HG03060 (cell line): ENCODE results near the gene FKBP9.
"Not testable (repeated sequence)": the region's sequence is repeated elsewhere in the genome, so short reads cannot be mapped to it uniquely, and the experiment has no call there.

Experiments
- ATAC-seq: cut with Tn5 transposase; IDR thresholded peaks from one replicate; pipeline ENCODE4 v1.9.1; 2021; ENCODE audit warnings: low read depth, moderate number of reproducible peaks; ENCODE audit not compliant: unreplicated experiment

The FKBP9 gene

DNA sequence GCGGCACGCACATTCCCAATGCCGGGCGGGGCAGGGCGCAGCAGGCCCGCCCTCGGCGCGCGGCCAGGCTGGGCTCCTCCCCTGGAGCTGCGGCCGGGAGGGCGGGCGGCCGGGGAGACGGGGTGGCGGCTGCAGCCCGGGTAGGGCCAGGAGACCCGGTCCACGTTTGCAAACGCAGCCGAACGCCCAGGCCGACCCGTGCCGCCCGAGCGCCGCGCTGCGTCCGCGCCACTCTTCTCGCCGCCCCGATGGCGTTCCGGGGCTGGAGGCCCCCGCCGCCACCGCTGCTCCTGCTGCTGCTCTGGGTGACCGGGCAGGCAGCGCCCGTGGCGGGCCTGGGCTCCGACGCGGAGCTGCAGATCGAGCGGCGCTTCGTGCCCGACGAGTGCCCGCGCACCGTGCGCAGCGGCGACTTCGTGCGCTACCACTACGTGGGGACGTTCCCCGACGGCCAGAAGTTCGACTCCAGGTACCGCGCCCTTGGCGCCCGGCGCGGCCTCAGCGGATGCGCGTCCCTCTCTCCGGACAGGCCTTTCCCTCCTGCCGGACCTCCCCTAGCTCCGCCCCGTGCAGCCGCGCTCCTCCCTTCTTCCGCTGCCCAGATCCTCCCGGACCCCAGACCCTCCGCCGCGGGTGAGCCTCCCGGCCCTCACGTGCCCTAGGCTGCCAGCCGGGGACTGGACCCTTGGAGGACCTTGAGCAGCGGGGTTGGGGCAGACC lies at the start of gene FKBP9:
Gene FKBP9, plus strand, starts transcription at position 115 of the 720 bp plus-strand sequence. Its CDS starts 134 bp downstream, at position 249.
- ATAC-seq = no peak

DNA sequence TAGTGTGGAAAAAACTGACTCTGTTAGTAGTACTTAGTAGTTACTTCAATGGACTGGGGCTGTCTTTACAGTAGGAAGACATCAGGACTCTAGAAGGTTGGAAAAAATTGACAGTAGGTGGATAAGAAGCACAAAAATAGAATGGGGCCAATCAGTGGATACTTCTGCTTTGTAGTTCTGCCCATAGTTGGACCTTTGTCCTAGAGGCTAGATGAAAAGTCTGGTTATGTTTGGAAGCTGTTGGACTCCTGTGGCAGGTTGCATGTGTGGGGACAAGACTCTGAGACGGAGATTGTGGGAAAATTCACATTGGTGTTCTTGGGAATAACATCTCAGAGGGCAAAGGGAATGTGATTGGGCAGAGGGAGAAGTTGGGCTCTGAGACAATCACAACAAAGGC lies 47.0 kb upstream of the FKBP9 start:
- no peak for ATAC-seq

- no peak for ATAC-seq
Measured at GRCh38 chr7:32914184-32914583, 43.1 kb upstream of the FKBP9 start.

- no peak for ATAC-seq
Measured at GRCh38 chr7:32915041-32915536, 42.2 kb upstream of the FKBP9 start.

DNA sequence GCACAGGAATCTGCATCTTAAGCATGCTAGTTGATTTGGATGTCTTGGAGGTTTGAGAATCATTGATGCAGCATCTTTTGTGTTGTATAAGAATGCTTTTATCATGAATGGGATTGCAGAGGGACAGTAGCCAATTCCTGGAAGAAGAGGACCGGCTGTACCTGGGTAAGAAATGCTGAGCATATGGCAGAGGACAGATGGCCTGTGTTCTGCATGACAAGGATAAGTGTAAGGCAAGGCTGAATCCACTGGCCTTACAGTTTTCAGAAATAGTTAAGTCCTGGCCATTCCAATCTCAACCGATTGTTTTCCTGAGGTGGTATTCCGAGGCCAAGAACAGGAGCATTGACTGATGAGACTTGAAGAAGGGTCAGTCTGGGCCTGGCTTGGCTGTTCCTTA lies 41.2 kb upstream of the FKBP9 start:
- ATAC-seq = no peak

- not testable (repeated sequence) for ATAC-seq
Measured at GRCh38 chr7:32916994-32917393, 40.2 kb upstream of the FKBP9 start.

DNA sequence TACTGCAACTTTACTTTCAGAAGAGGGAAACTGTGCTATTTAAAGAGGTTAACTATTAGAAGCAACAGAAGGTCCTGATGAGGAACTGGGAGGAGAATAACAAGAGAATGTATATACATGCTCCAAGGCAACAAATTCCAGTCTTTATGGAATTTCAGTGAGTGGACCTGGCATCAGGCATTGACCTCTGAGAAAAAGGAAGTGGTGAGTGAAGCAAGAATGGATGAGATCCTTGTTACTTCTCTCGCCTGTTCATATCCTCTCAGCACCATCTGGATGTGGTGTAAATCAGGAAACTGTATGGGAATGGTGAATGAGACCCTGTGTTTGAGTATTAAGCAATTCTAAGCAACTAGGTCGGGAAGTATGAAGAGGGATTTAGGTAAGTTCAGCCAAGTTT lies 35.3 kb upstream of the FKBP9 start:
- ATAC-seq = no peak

DNA sequence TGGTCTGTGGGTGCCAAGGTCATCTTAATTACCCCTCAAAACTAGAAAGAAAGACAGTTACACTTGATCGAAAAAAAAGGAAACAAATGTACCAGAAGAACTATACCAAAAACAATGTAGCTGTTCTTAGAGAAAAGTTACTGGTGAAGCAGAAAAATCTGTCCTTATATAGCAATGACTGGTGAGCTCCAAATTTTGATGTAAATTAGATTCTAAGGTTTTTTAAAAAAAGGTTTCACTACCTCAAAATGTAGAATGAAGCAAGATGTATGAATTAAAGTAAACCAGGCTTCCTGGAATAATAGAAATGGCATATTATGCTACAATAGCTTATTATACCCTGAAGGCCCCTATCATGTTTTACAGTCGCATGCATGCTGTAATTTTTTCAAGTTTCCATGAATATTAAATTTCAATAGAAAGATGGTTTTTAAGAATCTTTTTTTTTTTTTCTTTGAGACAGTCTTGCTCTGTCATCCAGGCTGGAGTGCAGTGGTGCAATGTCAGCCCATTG lies 28.4 kb upstream of the FKBP9 start:
- no peak for ATAC-seq

DNA sequence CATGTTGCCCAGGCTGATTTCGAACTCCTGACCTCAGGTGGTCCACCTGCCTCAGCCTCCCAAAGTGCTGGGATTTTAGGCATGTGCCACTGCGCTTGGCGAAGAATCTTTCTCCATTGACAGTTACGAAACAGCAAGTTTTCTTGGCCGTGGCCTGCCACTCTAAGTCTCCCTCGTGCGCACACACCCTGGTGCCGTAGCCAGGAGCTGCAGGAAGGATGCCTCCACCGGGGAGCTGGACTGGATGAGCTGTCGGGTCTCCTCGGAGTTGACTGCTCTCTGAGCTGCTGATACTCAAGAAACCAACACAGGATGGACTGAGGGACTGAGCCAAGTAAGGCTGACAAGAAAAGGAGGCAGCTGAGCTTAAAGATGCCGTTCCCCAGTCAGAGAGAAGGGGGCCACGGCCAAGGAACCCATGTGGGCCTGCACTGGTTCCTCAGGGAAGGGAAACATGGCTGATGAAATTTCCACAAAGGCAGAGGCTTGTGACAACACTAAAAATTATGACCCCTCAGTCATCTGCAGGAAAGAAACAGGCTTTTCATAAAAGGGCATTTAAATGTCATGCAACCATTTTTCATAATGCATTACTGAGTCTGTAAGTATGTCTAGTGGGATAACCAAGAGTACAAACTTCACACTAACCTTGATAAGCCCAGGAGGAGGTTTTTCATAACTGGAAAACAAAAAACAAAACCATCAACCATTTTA lies 27.7 kb upstream of the FKBP9 start:
- no peak for ATAC-seq

GRCh38 chr7:32930378-32930777 lies 26.9 kb upstream of the FKBP9 start:
- ATAC-seq = no peak

DNA sequence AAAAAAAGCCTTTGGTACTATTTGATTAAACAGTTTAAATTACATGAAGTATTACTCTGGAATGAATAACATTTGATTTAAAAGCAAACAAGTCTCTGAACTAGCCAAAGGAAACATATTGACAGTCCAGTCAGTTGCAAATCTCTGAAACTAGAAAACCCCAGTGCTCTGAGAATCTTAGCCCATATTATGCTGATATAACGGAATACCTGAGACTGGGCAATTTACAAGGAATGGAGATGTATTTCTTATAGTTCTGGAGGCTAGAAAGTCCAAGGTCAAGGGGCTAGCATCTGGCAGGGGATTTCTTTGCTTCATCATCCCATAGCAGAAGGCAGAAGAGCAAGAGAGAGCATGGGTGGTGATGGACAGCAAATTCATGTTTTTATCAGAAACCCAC lies 21.7 kb upstream of the FKBP9 start:
- ATAC-seq = no peak

GRCh38 chr7:32936689-32937088 lies 20.6 kb upstream of the FKBP9 start:
- no peak for ATAC-seq

- no peak for ATAC-seq
Measured at GRCh38 chr7:32937344-32938174, 19.7 kb upstream of the FKBP9 start.

GRCh38 chr7:32941181-32941580 lies 16.1 kb upstream of the FKBP9 start:
- ATAC-seq = no peak

DNA sequence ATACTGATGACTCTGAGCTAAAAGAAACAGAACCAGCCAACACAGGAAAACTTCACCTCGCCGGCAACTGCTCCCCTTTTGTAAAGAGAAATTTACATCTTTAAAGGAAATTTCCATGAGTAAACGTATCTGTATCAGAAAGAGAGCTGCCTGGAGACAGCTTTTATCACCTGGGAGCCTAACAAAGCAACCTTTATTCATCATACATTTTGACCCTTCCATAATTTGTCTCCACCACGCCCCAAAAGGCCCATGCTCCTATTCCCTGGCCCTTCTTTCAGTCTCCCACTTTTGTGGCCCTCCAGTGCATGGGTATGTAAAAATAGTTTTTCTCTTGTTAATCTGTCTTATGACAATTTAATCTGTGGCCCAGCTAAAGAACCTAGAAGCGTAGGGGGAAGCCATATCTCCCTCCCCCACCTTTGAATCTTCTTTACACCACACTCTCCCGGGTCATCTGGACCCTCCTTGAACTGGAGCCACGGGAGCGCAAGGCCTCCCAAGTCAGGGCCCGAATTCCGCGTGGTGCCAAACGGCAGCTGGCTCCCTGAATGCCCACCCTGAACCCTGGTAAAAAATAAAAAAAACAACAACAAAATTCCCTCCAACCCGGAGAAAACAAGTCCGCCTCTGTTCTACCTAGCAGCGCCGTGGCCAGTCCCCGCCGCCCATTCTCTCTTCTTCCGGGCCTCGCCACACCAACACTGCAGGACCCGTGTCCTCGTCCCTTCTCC lies 15.4 kb upstream of the FKBP9 start:
- peak; percentile 3 for ATAC-seq

DNA sequence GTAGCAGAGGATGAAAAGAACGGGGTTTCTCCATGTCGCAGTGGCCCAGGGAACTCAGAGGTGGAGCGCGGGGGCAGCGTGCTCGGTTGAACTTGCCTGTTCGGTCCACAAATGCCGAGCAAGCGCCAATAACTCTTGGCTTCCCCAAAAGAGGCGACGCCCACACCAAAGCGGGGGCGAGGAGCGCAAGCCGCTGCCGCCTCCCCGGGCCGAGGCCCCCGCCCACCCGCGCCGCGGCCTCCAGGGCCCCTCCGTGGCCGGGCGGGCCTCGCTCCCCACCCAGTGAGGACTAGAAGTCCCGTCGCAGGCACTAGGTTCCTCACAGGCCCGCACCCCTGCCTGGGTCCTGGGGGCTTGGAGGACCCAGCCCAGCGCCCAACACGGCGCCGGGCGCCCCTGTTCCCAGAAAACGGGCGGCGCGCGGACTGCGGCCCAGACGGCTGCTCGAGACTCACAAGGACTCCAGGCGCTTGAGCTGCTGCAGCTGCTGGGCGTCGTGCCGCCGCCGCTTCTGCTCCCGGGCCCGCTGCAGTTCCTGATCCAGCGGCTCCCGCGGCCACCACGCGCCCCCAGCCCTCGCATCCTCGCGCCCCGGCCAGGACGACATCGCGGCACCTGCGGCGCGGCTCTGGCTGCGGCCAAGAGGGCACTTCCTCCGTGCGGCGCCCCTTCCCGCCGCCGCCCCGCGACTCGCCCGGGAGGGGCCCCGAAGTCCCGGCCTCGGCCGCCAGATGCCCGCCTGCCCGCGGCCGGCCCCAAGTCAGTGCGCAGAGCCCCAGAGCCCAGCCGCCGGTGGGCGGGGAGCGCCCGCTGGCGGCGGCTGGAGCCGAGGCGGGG lies 14.6 kb upstream of the FKBP9 start:
- peak; percentile 40 for ATAC-seq

- ATAC-seq = no peak
Measured at GRCh38 chr7:32943252-32944030, 13.8 kb upstream of the FKBP9 start.

GRCh38 chr7:32947420-32947983 lies 9.7 kb upstream of the FKBP9 start:
- no peak for ATAC-seq
